ENCODE measurements around the gene GAL3ST1.
"Not testable (repeated sequence)": the region's sequence is repeated elsewhere in the genome, so short reads cannot be mapped to it uniquely, and the experiment has no call there.

The GAL3ST1 gene

DNA sequence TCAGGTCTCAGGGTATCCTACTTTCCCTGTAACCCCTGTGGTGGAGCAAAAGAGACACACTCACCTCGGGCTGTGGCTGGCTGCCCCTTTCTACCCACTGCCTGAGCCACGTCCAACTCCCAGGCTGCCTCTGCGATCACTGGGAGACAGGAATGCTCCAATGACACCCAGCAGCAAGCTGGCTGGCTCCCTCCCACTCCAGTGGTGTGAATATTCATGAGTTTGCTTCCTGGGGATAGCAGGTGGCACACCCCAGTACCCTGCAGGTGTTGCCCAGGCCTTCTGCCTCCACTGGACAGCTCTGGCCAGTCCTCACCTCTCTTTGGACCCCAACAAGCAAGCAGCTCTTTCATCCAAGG lies 9.7 kb downstream of the GAL3ST1 start:
- no peak for DNase-seq (ENCODE audit: low read depth, low spot score)

- DNase-seq (ENCODE audit: low read depth, low spot score) = no peak
These were observed 10.3 kb downstream of the GAL3ST1 start for GRCh38 chr22:30564045-30564760.

- no peak for DNase-seq (ENCODE audit: low read depth, low spot score)
These were observed 12.1 kb downstream of the GAL3ST1 start for GRCh38 chr22:30562366-30562765.

- no peak for DNase-seq (ENCODE audit: low read depth, low spot score)
These were observed 12.9 kb downstream of the GAL3ST1 start for GRCh38 chr22:30561402-30562189.

DNA sequence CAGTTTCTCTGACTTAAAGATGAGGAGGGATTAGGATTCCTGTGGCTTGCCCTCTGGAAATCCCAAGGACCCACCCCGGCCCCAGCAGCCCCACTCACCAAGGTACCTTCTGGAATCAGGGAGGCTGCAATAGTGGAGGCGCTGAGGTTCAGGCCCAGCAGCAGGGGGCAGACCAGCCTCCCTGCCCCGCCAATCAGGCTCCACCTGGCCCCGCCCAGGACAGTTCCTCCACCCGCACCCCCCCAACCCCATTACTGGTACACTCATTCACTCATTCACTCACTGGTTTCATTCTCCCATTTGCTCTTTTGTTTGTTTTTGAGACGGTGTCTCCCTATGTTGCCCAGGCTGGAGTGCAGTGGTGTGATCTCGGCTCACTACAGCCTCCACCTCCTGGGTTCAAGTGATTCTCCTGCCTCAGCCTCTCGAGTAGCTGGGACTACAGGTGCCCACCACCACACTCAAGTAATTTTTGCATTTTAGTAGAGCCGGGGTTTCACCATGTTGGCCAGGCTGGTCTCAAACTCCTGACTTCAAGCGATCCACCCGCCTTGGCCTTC lies 13.7 kb downstream of the GAL3ST1 start:
- DNase-seq (ENCODE audit: low read depth, low spot score) = not testable (repeated sequence)

DNA sequence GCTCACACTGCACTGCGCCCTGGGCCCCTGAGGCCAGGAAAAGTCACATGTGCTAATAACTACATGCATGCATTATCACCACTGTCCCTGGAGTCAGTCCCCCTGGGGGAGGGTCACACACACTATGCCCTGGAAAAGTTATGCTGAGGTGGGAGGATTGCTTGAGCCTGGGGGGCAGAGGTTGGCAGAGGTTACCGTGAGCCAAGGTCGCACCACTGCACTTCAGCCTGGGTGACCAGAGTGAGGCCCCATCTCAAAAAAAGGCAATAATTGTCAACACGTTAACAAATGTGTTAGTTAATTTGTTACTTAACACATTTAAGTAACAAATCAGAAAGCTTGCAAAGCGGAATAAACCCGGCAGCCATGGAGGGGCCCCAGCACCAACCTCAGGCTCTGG lies 14.6 kb downstream of the GAL3ST1 start:
- no peak for DNase-seq (ENCODE audit: low read depth, low spot score)

DNA sequence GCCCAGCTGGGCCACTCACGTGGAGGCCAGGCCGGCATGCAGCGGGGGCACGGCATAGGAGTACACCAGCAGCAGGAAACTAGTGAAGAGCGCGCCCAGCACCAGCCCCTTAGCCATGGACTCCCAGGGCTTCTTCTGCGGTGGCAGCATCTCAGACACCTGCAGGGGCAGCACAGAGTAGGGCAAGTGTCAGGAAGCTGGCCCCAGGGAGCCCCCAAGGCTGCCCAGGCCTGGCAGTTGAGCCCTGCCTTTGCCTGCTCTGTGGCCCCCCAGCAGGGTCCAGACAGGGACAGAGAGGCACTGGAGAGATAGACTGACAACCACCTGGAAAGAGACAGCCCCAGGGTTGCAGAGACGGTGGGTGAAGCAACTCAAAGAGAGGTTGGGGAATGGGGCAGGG lies 17.2 kb downstream of the GAL3ST1 start:
- no peak for DNase-seq (ENCODE audit: low read depth, low spot score)

GRCh38 chr22:30556388-30556787 lies 18.1 kb downstream of the GAL3ST1 start:
- no peak for DNase-seq (ENCODE audit: low read depth, low spot score)

- no peak for DNase-seq (ENCODE audit: low read depth, low spot score)
These were observed 18.9 kb downstream of the GAL3ST1 start for GRCh38 chr22:30555282-30556210.

GRCh38 chr22:30553971-30554370 lies 20.5 kb downstream of the GAL3ST1 start:
- no peak for DNase-seq (ENCODE audit: low read depth, low spot score)

GRCh38 chr22:30552719-30553118 lies 21.7 kb downstream of the GAL3ST1 start:
- no peak for DNase-seq (ENCODE audit: low read depth, low spot score)

GRCh38 chr22:30551813-30552212 lies 22.7 kb downstream of the GAL3ST1 start:
- not testable (repeated sequence) for DNase-seq (ENCODE audit: low read depth, low spot score)

DNA sequence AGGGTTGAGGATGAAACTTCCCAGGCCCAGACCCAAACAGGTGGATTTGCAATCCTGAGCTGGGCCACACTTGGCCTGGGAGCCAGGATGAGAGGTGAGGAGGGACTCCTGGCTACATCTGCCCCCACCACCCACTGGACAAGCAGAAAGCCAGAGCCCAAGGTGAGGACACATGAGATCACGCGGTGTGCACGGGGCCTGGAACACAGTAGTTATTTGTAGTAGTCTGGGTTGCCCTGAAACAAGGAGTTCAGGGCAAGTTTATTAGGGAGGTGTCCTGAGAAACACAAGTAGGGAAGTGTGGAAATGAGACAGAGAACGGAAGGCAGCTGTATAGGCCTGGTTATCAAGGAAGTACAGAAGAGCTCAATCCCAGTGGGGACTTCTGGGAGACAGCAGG lies 27.3 kb downstream of the GAL3ST1 start:
- no peak for DNase-seq (ENCODE audit: low read depth, low spot score)

GRCh38 chr22:30546616-30547015 lies 27.8 kb downstream of the GAL3ST1 start, which contains the start of gene SEC14L6:
SEC14L6 (minus strand) TSS chr22:30546741; CDS start chr22:30546682, 59 bp downstream.
- DNase-seq (ENCODE audit: low read depth, low spot score) = no peak

DNA sequence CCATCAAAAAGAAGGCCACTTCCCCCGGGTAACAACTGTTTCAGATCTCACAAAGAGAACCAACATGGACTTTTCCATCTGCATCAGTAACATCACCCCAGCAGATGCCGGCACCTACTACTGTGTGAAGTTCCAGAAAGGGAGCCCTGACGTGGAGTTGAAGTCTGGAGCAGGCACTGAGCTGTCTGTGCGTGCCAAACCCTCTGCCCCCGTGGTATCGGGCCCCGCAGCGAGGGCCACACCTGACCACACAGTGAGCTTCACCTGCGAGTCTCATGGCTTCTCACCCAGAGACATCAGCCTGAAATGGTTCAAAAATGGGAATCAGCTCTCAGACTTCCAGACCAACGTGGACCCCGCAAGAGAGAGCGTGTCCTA lies 31.7 kb downstream of the GAL3ST1 start:
- no peak for DNase-seq (ENCODE audit: low read depth, low spot score)

DNA sequence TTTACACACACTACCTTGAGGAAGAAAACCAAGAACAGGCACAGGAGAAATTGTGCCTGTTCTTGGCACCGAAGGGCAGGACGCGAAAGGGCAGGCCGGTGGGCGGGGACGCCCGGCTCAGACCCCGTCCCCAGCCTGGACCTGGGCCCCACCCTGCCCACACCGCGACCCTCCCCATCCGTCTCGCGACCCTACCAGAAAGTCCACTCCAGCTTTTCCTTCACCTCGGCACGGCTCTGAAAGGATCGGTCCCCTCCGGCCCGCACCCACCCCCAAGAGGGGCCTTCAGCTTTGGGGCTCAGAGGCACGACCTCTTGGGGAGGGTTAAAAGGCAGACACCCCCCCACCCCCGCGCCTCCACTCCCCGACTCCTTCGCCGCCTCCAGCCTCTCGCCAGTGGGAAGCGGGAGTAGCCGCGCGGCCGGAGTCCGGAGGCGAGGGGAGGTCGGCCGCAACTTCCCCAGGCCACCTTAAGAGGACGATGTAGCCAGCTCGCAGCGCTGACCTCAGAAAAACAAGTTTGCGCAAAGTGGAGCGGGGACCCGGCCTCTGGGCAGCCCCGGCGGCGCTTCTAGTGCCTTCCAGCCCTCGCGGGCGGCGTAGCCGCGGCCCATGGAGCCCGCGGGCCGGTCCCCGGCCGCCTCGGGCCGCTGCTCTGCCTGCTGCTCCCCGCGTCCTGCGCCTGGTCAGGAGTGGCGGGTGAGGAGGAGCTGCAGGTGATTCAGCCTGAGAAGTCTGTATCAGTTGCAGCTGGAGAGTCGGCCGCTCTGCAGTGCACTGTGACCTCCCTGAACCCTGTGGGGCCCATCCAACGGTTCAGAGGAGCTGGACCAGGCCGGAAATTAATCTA lies 32.3 kb downstream of the GAL3ST1 start:
- no peak for DNase-seq (ENCODE audit: low read depth, low spot score)

- DNase-seq (ENCODE audit: low read depth, low spot score) = not testable (repeated sequence)
These were observed 33.0 kb downstream of the GAL3ST1 start for GRCh38 chr22:30541511-30541910.

DNA sequence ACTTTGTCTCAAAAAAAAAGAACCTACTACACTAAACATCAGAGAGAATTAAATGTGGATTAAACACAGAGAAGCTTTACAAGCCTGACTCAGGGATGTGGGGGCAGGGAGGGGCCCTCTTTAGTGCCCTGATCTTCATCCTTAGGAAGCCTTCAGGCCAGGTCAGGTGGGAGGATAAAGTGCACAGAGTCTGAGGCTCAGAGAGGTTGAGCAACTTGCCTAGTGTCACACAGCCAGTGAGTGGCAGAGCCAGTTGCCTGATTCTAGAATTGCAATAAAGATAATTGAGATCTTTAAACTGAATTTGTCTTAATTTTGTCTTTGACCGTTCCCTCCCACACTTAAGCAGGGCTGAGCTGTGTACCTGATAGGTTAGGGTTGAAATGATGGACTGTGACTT lies 35.1 kb downstream of the GAL3ST1 start:
- no peak for DNase-seq (ENCODE audit: low read depth, low spot score)

DNA sequence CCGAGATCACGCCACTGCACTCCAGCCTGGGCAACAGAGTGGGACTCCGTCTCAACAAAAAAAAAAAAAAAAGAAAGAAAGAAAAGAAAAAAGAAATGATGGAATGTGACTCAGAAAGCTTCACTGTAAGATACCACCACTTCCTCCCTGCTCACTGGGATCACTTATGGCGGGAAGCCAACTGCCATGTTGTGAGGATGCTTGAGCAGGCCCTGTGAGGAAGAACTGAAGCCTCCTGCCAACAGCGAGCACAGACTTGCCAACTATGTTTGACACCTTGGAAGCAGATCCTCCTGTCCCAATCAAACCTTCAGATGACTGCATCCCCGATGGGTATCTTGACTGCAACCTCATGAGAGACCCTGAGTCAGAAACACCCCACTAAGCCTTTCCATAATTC lies 36.2 kb downstream of the GAL3ST1 start:
- DNase-seq (ENCODE audit: low read depth, low spot score) = no peak

DNA sequence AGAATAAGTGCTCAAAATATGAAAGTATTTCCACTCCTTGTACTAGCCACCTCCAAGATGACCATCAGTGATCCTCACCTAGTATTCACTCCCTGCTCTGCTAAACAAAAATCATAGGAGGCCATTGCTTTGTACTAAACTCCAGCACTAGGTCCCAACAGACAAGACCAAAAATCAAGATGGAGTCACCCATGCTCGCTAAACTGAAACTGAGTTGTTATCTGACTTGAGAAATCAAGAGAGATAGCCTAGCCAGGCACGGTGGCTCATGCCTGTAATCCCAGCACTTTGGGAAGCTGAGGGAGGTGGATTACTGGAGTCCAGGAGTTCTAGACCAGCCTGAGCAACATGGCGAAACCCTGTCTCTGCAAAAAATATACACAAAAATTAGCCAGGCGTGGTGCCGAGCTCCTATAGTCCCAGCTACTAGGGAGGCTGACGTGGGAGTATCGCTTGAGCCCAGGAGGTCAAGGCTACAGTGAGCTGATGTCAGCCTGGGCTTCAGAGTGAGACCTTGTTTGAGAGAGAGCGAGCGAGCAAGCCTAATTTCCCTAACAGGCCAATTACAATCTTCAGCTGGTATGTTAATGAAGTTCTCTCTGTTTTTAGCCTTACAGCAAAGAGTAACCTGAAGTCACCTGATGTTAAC lies 37.3 kb downstream of the GAL3ST1 start:
- DNase-seq (ENCODE audit: low read depth, low spot score) = no peak

Measured in activated naive CD8-positive, alpha-beta T cell treated with anti-CD3 and anti-CD28 coated beads, Interleukin-2, amount 50 U/mL, for 16 hours (primary cell).